Measurements from ENCODE around the gene PM20D2.
A peak's percentile ranks its signal among the peaks of the same experiment; 100 is the strongest.
"Not testable (repeated sequence)": the region's sequence is repeated elsewhere in the genome, so short reads cannot be mapped to it uniquely, and the experiment has no call there.

Gene PM20D2

GRCh38 chr6:89121934-89122333 is 23.9 kb upstream of the PM20D2 start:
- Histone ChIP-seq H3K27ac (ENCODE audit: low read depth, low read length) (no peak overlapping the region), H3K9ac (ENCODE audit: low read length) (no peak overlapping the region), H3F3A (ENCODE audit: insufficient read depth) (no peaks in the 10 kb centered on the region), H3K4me3 (ENCODE audit: insufficient read depth, low read length, poor library complexity, severe bottlenecking) (no peak overlapping the region), H3K9me3 (ENCODE audit: insufficient read depth, low read length) (no peaks in the 10 kb centered on the region), H3K79me2 (ENCODE audit: insufficient read depth, low read length) (no peaks in the 10 kb centered on the region), H2AFZ (ENCODE audit: low read depth, low read length, severe bottlenecking) (no peak overlapping the region), H3K4me2 (ENCODE audit: low read depth, low read length, poor library complexity, severe bottlenecking) (no peak overlapping the region), H3K9me2 (replicated peaks; ENCODE audit: insufficient read depth, low read length) (no peaks in the 10 kb centered on the region), H3K36me3 (ENCODE audit: low read length) (no peaks in the 10 kb centered on the region), H3K27me3 (ENCODE audit: low read length) (no peaks in the 10 kb centered on the region), H4K20me1 (ENCODE audit: low read depth, low read length) (no peaks in the 10 kb centered on the region)
- TF ChIP-seq EZH2phosphoT487 (conservative IDR thresholded peaks at IDR 0.05; ENCODE audit: low read length) (no peak), CTCF (IDR thresholded peaks at IDR 0.05; ENCODE audit: insufficient read depth, low read length, poor library complexity, severe bottlenecking) (no peak)

DNA sequence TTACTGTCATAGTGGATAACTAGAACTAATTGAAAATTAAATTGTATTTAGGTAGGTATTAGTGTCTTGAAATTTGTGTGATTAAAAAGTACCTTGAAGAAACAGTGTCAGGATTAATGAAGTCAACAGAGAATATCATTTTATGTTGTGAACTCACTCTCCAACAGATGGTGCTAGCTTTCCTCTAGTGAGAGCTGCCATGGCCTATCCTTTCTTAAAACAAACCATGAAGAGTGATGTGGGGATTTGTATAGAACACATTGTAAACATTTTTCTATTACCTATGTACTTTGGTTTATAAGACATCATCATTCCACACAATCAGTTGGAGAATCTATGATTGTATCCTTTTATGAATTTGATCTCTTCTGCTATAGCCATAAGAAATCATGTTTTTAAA is 23.2 kb upstream of the PM20D2 start:
- Histone ChIP-seq H3K27ac (ENCODE audit: low read depth, low read length) (no peak overlapping the region), H3K9me2 (replicated peaks; ENCODE audit: insufficient read depth, low read length) (no peaks in the 10 kb centered on the region), H3K4me3 (ENCODE audit: insufficient read depth, low read length, poor library complexity, severe bottlenecking) (no peak overlapping the region), H2AFZ (ENCODE audit: low read depth, low read length, severe bottlenecking) (no peak overlapping the region), H3K9ac (ENCODE audit: low read length) (no peak overlapping the region), H3K27me3 (ENCODE audit: low read length) (no peaks in the 10 kb centered on the region), H3K79me2 (ENCODE audit: insufficient read depth, low read length) (no peaks in the 10 kb centered on the region), H3K36me3 (ENCODE audit: low read length) (no peaks in the 10 kb centered on the region), H3F3A (ENCODE audit: insufficient read depth) (no peaks in the 10 kb centered on the region), H4K20me1 (ENCODE audit: low read depth, low read length) (no peaks in the 10 kb centered on the region), H3K9me3 (ENCODE audit: insufficient read depth, low read length) (no peaks in the 10 kb centered on the region), H3K4me2 (ENCODE audit: low read depth, low read length, poor library complexity, severe bottlenecking) (no peak overlapping the region)
- TF ChIP-seq EZH2phosphoT487 (conservative IDR thresholded peaks at IDR 0.05; ENCODE audit: low read length): no peak
- peak; percentile 55 for TF ChIP-seq CTCF (IDR thresholded peaks at IDR 0.05; ENCODE audit: insufficient read depth, low read length, poor library complexity, severe bottlenecking)

- H3K36me3 ChIP-seq (ENCODE audit: low read length); H3K4me2 ChIP-seq (ENCODE audit: low read depth, low read length, poor library complexity, severe bottlenecking); H4K20me1 ChIP-seq (ENCODE audit: low read depth, low read length); H3K9me2 ChIP-seq (replicated peaks; ENCODE audit: insufficient read depth, low read length); H3F3A ChIP-seq (ENCODE audit: insufficient read depth); H3K9ac ChIP-seq (ENCODE audit: low read length); H3K4me3 ChIP-seq (ENCODE audit: insufficient read depth, low read length, poor library complexity, severe bottlenecking); H2AFZ ChIP-seq (ENCODE audit: low read depth, low read length, severe bottlenecking); H3K9me3 ChIP-seq (ENCODE audit: insufficient read depth, low read length); H3K79me2 ChIP-seq (ENCODE audit: insufficient read depth, low read length); H3K27me3 ChIP-seq (ENCODE audit: low read length); H3K27ac ChIP-seq (ENCODE audit: low read depth, low read length): not testable (repeated sequence)
These were observed 17.6 kb upstream of the PM20D2 start for GRCh38 chr6:89128256-89128671.

- no peaks in the 10 kb centered on the region for H4K20me1 ChIP-seq (ENCODE audit: low read depth, low read length)
- no peaks in the 10 kb centered on the region for H3K27me3 ChIP-seq (ENCODE audit: low read length)
- no peak overlapping the region for H3K4me2 ChIP-seq (ENCODE audit: low read depth, low read length, poor library complexity, severe bottlenecking)
- H3K36me3 ChIP-seq (ENCODE audit: low read length): no peaks in the 10 kb centered on the region
- no peaks in the 10 kb centered on the region for H3K79me2 ChIP-seq (ENCODE audit: insufficient read depth, low read length)
- no peaks in the 10 kb centered on the region for H3K9me2 ChIP-seq (replicated peaks; ENCODE audit: insufficient read depth, low read length)
- H3K4me3 ChIP-seq (ENCODE audit: insufficient read depth, low read length, poor library complexity, severe bottlenecking): no peak overlapping the region
- no peak overlapping the region for H2AFZ ChIP-seq (ENCODE audit: low read depth, low read length, severe bottlenecking)
- no peaks in the 10 kb centered on the region for H3K9me3 ChIP-seq (ENCODE audit: insufficient read depth, low read length)
- no peak overlapping the region for H3K27ac ChIP-seq (ENCODE audit: low read depth, low read length)
- no peak overlapping the region for H3K9ac ChIP-seq (ENCODE audit: low read length)
- TF ChIP-seq CTCF (IDR thresholded peaks at IDR 0.05; ENCODE audit: insufficient read depth, low read length, poor library complexity, severe bottlenecking): no peak
- no peak for TF ChIP-seq EZH2phosphoT487 (conservative IDR thresholded peaks at IDR 0.05; ENCODE audit: low read length)
- H3F3A ChIP-seq (ENCODE audit: insufficient read depth): no peaks in the 10 kb centered on the region
These were observed 14.3 kb upstream of the PM20D2 start for GRCh38 chr6:89131599-89131998.
